HG03066 (cell line): ENCODE results near the gene NOSIP.

Experiments
- ATAC-seq: cut with Tn5 transposase; IDR thresholded peaks from one replicate; pipeline ENCODE4 v1.9.1; 2021; ENCODE audit warnings: low read depth; ENCODE audit not compliant: unreplicated experiment

The NOSIP gene

DNA sequence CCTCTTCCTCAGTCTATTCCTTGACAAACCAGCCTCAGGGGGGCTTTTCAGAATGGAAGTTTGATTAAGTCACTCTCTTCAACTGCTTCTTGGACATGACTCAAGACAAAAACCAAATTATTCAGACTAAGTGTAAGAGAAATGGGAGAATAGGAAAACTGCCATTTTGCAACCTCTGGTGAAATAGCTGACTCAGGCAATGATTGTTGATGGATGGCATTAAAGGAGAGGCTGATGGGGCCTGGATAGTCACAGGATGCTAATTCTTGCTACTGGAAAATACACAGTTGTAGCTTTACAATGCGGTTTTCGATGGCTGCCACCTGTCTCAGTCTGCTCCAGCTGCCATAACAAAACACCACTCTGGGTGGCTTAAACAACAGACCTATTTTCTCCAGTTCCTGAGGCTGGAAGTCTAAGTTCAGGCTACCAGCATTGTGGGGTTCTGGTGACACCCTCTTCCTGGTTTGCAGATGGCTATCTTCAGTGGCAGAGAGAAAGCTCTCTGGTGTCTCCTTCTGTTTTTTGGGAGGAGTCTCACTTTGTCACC, 6.1 kb downstream of the NOSIP start:
- ATAC-seq: no peak

DNA sequence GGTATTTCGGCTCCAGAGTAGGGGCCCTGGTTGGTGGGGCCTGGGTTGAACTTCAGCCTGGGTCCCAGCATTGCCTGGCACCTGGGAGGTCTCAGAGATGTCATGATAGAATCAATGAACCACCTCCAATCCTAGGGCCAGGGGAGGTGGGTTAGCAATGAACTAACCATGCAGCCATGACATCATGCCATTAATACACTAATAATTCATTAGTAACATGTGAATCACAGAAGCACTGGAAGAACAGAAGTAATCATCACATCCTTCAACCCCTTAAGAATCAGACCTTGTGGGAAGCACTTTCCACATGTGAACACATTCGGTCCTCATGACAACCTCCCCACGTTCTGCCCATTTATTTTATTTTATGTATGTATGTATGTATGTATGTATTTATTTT, 6.9 kb downstream of the NOSIP start:
- ATAC-seq: no peak

DNA sequence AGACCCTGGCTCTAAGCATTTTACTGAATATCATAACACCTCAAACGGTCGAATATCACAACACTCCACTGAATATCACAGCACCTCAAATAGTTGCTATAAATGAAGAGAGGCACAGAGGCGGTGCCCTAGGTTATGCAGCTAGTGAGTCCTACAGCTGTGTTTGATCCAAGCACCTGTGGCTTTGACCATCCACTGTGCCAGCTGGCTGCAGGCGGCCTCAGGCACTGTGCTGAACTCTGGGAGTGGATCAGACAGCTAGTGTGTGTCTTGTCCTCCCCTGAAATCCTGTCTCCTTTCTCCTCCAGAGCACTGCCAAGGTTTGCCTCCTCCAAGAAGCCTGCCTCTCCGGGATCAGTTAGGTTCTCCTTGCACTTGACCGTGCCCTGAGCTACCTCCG, 7.3 kb downstream of the NOSIP start:
- no peak for ATAC-seq

- ATAC-seq: no peak
Measured at GRCh38 chr19:49570997-49571676, 9.2 kb downstream of the NOSIP start.

- no peak for ATAC-seq
Measured at GRCh38 chr19:49570138-49570856, 10.1 kb downstream of the NOSIP start.

- ATAC-seq: no peak
Measured at GRCh38 chr19:49567861-49568441, 12.4 kb downstream of the NOSIP start.

DNA sequence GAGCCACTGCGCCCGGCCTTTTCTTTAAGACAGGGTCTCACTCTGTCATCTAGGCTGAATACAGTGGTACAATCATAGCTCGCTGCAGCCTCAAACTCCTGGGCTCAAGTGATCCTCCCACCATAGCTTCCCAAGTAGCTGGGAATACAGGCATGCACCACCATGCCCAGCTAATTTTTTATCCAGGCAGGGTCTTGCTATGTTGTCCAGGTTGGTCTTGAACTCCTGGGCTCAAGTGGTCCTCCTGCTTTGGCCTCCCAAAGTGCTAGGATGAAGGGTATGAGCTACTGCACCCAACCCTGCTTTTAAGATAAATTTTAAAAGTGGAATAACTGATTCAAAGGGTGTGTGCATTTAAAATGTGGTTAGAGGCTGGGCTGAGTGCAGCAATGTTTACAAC, 14.1 kb downstream of the NOSIP start:
- ATAC-seq: no peak

DNA sequence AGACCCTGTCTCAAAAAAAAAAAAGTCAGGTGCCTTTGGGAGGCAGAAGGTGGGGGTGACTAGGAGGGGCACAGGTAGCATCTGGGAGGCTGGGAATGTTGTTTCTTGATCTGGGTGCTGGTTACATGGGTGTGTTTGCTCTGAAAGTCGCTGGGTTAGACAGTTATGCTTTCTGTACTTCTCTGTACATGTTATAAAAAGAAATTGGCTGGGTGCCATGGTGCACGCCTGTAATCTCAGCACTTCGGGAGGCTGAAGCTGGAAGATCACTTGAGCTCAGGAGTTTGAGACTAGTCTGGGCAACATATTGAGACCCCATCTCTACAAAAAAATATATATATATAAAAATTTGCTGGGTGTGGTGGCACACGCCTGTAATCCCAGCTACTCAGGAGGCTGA, 15.1 kb downstream of the NOSIP start:
- no peak for ATAC-seq

DNA sequence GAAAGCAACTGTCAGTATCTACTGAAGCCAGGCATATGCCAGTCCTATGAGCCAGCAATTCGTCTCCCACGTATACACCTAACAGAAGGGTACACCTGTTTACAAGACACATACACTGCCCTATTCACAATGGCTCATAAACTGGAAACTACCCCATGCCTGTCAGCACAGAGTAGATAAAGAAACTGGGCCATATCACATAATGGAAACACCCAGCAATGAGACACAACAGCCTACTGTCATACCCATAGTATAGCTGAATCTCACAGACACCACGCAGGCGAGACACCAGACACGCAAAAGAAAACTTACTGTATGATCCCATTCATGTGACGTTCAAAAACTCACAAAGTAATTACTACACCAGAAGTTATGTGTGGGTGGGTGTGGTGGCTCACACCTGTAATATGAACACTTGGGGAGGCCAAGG, 15.7 kb downstream of the NOSIP start:
- ATAC-seq: no peak

DNA sequence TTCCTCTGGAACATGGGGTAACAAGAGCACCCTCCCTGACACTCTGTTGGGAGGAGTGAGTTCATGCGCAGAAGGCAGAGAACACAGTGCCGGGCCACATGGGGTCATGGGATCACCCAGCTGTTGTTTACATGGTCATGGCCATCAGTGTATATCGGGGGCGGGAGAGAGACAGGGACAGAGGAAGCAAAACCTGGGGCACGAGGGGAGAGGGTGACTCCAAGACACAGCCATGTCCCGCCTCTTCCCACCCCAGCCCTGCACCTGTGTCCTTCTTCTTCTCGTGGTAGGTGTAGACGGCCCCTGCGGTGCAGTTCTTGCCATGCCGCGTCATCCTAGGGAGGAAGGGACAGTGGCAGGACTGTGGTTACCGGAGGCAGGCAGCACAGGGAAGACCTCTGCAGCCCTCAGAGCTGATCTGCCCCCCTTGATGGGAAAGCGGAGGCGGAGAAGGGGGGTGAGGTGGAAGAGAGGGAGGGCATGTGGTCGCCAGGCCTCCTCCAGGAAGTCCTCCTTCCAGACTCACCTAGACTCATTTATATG, 19.9 kb downstream of the NOSIP start:
- ATAC-seq: no peak

DNA sequence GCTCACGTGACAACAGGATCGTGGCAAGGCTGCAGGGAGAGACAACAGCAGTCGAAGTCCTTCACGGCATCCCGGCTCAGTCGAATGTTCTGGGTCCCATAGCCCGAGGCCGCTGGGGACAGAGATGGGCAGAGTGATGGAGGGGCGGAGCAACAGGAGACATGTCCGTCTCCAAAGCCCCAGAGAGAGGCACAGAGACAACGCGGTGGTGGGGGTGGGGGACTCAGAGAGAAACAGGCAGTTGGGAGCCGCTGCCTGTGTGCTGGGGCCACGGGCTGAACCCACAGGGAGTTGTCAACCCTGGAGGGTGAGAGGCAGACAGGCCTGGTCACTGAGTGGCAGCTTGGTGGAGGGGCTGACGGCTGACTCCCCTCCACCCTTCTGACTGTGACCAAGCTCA, 20.4 kb downstream of the NOSIP start:
- no peak for ATAC-seq

- no peak for ATAC-seq
Measured at GRCh38 chr19:49559443-49559842, 20.9 kb downstream of the NOSIP start.

- no peak for ATAC-seq
Measured at GRCh38 chr19:49558591-49558990, 21.8 kb downstream of the NOSIP start.

DNA sequence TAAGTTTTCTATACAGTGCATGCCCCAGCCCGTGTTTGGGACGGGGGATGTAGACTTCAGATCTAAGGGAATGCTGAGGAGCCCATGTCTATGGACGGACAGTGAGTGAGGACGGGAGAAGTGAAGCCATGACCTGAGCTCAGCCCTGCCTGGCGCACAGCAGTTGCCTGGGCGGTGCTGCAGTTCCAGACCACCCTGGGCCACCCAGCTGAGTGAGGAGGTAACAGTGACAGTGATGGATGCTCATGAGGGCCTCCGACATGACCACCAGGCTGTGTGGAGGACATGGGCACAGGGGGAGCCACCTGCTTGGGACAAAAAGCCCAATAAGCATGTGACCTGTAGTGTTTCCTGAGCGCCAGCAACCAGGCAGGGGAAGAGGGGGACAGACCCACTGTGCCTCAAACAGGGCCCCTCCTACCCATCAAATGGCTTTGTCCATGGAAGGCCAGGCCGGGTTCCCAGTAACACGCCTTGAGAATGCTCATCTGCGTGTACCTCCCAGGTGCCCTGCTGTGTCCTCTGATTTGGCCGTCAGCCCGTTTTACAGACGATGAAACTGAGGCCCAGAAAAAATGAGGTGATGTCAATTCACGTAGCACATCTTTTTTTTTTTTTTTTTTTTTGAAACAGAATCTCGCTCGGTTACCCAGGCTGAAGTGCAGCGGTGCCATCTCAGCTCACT, 22.6 kb downstream of the NOSIP start:
- ATAC-seq: no peak

- ATAC-seq: no peak
Measured at GRCh38 chr19:49556412-49557398, 23.7 kb downstream of the NOSIP start.

DNA sequence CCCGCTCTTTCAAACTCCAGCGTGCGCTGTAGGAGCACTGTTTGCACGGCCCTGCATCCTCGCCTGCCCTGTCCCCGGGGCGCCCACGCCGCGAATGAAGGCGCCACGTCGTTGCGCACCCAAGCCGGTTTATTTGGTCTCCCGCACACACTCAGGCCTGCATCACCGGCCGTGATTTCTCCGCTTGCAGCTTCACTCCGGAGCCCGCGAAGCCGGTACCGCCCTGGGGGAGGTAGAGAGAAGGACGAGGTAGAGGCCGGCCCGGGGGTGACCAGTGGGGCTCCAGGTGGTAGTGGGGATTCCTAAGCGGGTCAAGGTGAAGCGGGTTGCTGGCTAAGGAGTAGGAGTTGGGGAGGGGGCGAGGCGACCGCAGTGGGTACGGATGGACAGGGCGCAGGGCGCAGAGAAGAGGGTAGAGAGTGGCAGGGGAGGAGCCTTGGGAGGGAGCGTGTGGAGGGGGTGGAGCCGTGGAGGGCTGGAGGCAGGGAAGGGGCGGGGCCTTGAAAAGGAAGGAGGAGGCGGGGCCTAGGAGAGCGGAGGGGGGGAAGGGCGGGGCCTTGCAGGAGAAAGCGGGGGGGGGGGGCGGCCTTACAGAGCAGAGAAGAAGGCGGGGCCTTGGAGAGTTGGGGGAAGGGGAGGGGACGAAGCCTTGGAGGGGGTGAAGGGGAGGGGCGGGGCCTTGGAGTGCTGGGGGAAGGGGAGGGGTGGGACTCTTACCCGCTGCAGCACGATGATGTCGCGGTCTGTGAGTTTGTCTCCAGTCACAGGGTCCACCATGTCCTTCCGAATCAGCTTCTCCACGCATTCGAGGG, 24.6 kb downstream of the NOSIP start:
- no peak for ATAC-seq

DNA sequence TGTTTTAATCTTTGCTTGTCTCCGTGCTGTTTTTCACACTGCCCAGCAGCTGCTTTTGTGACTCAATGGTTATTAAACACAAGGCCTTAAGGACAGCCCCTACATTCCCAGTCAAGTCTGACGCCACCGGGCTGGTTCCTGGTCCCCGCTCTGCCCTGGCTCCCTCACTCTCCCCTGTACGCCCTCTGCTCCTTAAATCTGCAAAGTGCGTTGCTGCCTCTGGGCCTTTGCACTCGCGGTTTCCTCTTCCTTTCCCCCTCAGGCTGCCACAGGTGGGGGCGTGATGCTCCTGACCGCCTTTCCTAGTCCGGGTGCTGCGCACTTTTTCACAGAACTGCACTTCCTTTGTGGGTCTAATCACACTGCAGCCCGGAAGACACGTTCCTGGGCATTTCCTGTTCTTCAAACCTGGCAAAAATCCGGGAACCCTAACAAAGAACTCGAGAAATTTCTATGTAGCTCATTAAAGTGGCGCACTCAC, 25.6 kb downstream of the NOSIP start:
- ATAC-seq: no peak

DNA sequence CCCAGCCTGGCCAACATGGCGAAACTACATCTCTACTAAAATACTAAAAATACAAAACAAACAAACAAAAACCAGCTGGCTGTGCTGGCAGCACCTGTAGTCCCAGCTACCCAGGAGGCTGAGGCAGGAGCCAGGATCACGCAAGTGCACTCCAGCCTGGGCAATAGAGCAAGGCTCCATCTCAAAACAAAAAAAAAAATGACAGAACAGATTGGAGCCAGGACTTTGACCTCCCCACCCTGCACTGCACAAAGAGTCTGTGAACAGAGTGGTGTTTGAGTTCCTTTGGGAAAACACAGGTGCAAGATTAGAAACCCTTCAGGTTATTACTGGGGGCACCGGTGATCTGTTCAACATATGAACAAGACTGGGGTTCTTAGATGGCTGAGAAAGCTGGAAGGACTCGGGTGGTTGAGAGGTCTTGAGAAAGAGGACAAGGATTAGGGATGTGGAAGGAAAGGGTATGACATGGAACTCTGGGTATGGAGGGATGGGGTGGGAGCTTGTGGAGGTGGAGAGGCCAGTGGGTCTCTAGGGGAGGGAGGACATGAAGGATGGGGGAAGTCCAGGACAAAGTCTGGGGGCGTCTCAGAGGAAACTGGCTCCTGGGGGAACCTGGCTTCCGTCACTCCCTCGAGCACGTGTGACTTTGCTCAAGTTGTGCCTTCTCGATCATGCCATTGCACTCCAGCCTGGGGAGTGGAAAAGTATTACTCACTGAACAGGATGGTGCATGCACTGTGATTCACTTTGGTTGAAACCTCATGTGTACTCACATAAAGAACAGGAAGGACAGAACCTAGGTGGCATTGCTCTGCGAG, 26.7 kb downstream of the NOSIP start:
- ATAC-seq: no peak
